Neural progenitor cell (in vitro differentiated cells): ENCODE results near the gene GABRB2. TPM values are rescaled to one million over a fixed set of nuclear protein-coding genes. Genes with fewer than 3 reads are reported as not detected.

Experiments used
- DNase-seq: peaks from one replicate; pipeline ENCODE4 v3.0.0-alpha.2; 2016; ENCODE audit warnings: low spot score
- H2AFZ ChIP-seq: fragments of 200-600 bp; sonication (generic); replicated peaks from 2 replicates; pipeline ENCODE4 v1.6.1; 2016; ENCODE audit warnings: antibody characterized with exemption
- H3F3A ChIP-seq: fragments of 200-600 bp; sonication (generic); 2 replicates; pipeline ENCODE4 v1.6.1; 2016; ENCODE audit warnings: antibody characterized with exemption, low read depth
- H3K27ac ChIP-seq: fragments of 200-600 bp; sonication (generic); 2 replicates; pipeline ENCODE4 v1.5.1; 2016; ENCODE audit warnings: mild to moderate bottlenecking
- H3K27me3 ChIP-seq: fragments of 200-600 bp; sonication (generic); 2 replicates; pipeline ENCODE4 v1.6.1; 2016; ENCODE audit warnings: mild to moderate bottlenecking, moderate library complexity
- H3K36me3 ChIP-seq: fragments of 200-600 bp; sonication (generic); 2 replicates; pipeline ENCODE4 v1.5.1; 2016
- H3K4me1 ChIP-seq: fragments of 200-600 bp; sonication (generic); 2 replicates; pipeline ENCODE4 v1.6.1; 2016; ENCODE audit warnings: mixed run types
- H3K4me2 ChIP-seq: fragments of 200-600 bp; sonication (generic); 2 replicates; pipeline ENCODE4 v1.6.1; 2016
- H3K4me3 ChIP-seq: fragments of 200-600 bp; sonication (generic); 2 replicates; pipeline ENCODE4 v1.5.1; 2016
- H3K79me2 ChIP-seq: fragments of 200-600 bp; sonication (generic); 2 replicates; pipeline ENCODE4 v1.6.1; 2016; ENCODE audit warnings: low read depth
- H3K9ac ChIP-seq: fragments of 200-600 bp; sonication (generic); 2 replicates; pipeline ENCODE4 v1.6.1; 2016
- H3K9me3 ChIP-seq: fragments of 200-600 bp; sonication (generic); 2 replicates; pipeline ENCODE4 v1.5.1; 2016; ENCODE audit warnings: low read depth
- H4K20me1 ChIP-seq: fragments of 200-600 bp; sonication (generic); 2 replicates; pipeline ENCODE4 v1.6.1; 2016; ENCODE audit warnings: low read depth
- H3K27ac Mint-ChIP-seq: 3 replicates; pipeline ENCODE4 v1.8.0; 2021; ENCODE audit warnings: mixed read lengths
- H3K27me3 Mint-ChIP-seq: 2 replicates; pipeline ENCODE4 v1.8.0; 2022; ENCODE audit warnings: low read depth, mild to moderate bottlenecking, inconsistent platforms, moderate library complexity, mixed read lengths; ENCODE audit not compliant: insufficient read depth
- H3K36me3 Mint-ChIP-seq: 3 replicates; pipeline ENCODE4 v1.8.0; 2021; ENCODE audit warnings: mixed read lengths
- H3K4me1 Mint-ChIP-seq: 3 replicates; pipeline ENCODE4 v1.8.0; 2021; ENCODE audit warnings: mixed read lengths
- H3K4me3 Mint-ChIP-seq: 3 replicates; pipeline ENCODE4 v1.8.0; 2021; ENCODE audit warnings: mild to moderate bottlenecking, moderate library complexity, mixed read lengths
- H3K9me3 Mint-ChIP-seq: 3 replicates; pipeline ENCODE4 v1.8.0; 2020; ENCODE audit warnings: mixed read lengths
- EZH2 ChIP-seq: fragments of 200-600 bp; sonication (generic); IDR thresholded peaks from 2 replicates; pipeline ENCODE4 v1.6.1; 2017; ENCODE audit warnings: antibody characterized with exemption, mild to moderate bottlenecking, moderate library complexity
- EZH2phosphoT487 ChIP-seq: fragments of 200-600 bp; sonication (generic); IDR thresholded peaks from 2 replicates; pipeline ENCODE4 v1.6.1; 2017; ENCODE audit warnings: antibody characterized with exemption
- total RNA-seq: library from RNA; depleted of rRNA; stranded (reverse); fragments of >200 nt; gene quantifications from 2 replicates; pipeline ENCODE4 v1.2.3, GENCODE V29; 2015; ENCODE audit warnings: low replicate concordance
- TF ChIP-seq, protein P1 (sequence below): fragments of 200-600 bp; sonication (generic); IDR thresholded peaks from 2 replicates; pipeline ENCODE4 v1.5.1; 2017; ENCODE audit warnings: antibody characterized with exemption, mild to moderate bottlenecking

Gene GABRB2
- total RNA-seq, 1 donor from 2014 or later: 0.58 TPM

DNA sequence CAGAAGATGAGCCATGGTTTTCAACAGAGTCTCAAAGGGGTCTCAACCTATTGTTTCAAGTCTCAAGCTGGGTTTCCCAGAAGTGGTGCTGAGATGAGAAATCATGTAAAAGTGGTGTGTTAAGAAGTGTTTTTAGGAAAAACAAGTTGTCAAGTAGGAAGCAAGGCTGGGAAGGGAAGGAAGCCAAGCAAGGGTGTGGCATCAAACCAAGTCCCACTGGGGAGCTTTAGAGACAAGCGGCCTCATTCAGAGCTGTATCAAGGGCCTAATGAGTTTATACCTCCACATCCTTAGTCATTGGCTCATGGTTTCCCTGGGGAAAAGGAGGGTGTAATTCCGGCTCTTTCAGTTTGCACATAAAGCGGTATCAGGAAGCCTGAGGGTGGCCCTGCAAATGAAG lies 26.4 kb upstream of the GABRB2 start:
- no peak overlapping the region for H2AFZ ChIP-seq
- DNase-seq: no peak
- Mint-ChIP-seq H3K36me3 (no peaks in the 10 kb centered on the region), H3K27me3 (no peaks in the 10 kb centered on the region), H3K4me3 (no peak overlapping the region), H3K4me1 (peaks cover 6% of the 10 kb centered on the region), H3K9me3 (no peaks in the 10 kb centered on the region), H3K27ac (no peak overlapping the region)
- H3K9ac ChIP-seq: no peak overlapping the region
- H3K9me3 ChIP-seq: no peaks in the 10 kb centered on the region
- no peaks in the 10 kb centered on the region for H3K36me3 ChIP-seq
- H3K79me2 ChIP-seq: no peaks in the 10 kb centered on the region
- H3K4me1 ChIP-seq: no peaks in the 10 kb centered on the region
- H3K4me3 ChIP-seq: no peak overlapping the region
- H4K20me1 ChIP-seq: no peaks in the 10 kb centered on the region
- no peak overlapping the region for H3K4me2 ChIP-seq
- no peak overlapping the region for H3K27ac ChIP-seq
- no peaks in the 10 kb centered on the region for H3K27me3 ChIP-seq
- TF ChIP-seq, protein P1, sequence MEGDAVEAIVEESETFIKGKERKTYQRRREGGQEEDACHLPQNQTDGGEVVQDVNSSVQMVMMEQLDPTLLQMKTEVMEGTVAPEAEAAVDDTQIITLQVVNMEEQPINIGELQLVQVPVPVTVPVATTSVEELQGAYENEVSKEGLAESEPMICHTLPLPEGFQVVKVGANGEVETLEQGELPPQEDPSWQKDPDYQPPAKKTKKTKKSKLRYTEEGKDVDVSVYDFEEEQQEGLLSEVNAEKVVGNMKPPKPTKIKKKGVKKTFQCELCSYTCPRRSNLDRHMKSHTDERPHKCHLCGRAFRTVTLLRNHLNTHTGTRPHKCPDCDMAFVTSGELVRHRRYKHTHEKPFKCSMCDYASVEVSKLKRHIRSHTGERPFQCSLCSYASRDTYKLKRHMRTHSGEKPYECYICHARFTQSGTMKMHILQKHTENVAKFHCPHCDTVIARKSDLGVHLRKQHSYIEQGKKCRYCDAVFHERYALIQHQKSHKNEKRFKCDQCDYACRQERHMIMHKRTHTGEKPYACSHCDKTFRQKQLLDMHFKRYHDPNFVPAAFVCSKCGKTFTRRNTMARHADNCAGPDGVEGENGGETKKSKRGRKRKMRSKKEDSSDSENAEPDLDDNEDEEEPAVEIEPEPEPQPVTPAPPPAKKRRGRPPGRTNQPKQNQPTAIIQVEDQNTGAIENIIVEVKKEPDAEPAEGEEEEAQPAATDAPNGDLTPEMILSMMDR: no peak
- no peak for TF ChIP-seq EZH2
- TF ChIP-seq EZH2phosphoT487: no peak
- H3F3A ChIP-seq: no peaks in the 10 kb centered on the region

DNA sequence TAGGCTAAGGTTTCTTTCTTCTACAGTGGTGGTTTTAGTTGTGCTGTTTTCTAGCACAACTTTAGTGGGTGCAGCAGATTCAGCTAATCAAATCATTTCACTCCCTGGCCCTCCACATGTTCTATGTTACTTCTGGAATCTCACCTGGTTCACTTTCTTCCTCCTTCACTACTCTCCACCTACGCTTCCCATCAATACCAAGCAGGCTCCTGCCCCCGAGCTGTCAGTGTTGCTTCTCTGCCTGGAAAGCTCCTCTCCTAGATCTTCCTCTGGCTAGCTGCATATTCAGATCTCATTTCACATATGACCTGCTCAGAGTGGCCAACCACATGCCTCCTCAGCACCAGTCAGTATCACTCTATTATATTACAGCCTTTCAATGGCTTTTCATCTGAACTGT lies 19.6 kb upstream of the GABRB2 start:
- no peak overlapping the region for H3K27ac ChIP-seq
- H3K36me3 ChIP-seq: no peaks in the 10 kb centered on the region
- H3K4me2 ChIP-seq: no peak overlapping the region
- no peaks in the 10 kb centered on the region for H3K4me1 ChIP-seq
- no peaks in the 10 kb centered on the region for H3K79me2 ChIP-seq
- H4K20me1 ChIP-seq: no peaks in the 10 kb centered on the region
- no peaks in the 10 kb centered on the region for H3K9me3 Mint-ChIP-seq
- no peaks in the 10 kb centered on the region for H3F3A ChIP-seq
- no peaks in the 10 kb centered on the region for H3K27me3 ChIP-seq
- H2AFZ ChIP-seq: no peak overlapping the region
- no peaks in the 10 kb centered on the region for H3K9me3 ChIP-seq
- no peak for DNase-seq
- H3K36me3 Mint-ChIP-seq: no peaks in the 10 kb centered on the region
- H3K4me3 Mint-ChIP-seq: no peak overlapping the region
- TF ChIP-seq, protein P1: no peak
- no peak for TF ChIP-seq EZH2
- TF ChIP-seq EZH2phosphoT487: no peak
- H3K4me1 Mint-ChIP-seq: peaks cover 11% of the 10 kb centered on the region
- H3K9ac ChIP-seq: no peak overlapping the region
- H3K27ac Mint-ChIP-seq: no peak overlapping the region
- no peak overlapping the region for H3K4me3 ChIP-seq
- peaks cover 5% of the 10 kb centered on the region for H3K27me3 Mint-ChIP-seq

DNA sequence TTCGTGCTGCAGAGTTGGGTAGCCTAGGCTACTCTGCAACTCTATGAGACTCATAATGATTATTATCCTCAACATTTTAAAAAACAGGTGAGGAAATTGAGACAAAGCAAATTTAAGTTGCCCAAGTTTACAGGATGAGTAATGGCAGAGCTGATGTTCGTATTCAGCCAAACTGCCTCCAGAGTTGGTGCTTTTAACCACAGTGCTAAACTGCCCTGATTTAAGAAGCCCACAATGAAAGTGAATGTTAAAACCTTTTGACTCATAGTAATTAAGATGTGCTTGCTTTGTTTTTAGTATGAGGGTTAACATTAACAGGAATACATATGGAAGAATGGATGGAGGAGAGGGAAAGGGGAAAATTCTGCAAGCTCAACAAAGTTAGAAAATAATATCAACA lies 15.9 kb upstream of the GABRB2 start:
- no peaks in the 10 kb centered on the region for H3K36me3 Mint-ChIP-seq
- H2AFZ ChIP-seq: no peak overlapping the region
- H3K36me3 ChIP-seq: no peaks in the 10 kb centered on the region
- H3K4me2 ChIP-seq: no peak overlapping the region
- no peaks in the 10 kb centered on the region for H3K27me3 ChIP-seq
- peaks cover 8% of the 10 kb centered on the region for H3K4me1 Mint-ChIP-seq
- H3K4me3 ChIP-seq: no peak overlapping the region
- no peak for DNase-seq
- no peaks in the 10 kb centered on the region for H3K79me2 ChIP-seq
- H3F3A ChIP-seq: no peaks in the 10 kb centered on the region
- no peak overlapping the region for H3K27ac Mint-ChIP-seq
- no peaks in the 10 kb centered on the region for H3K4me1 ChIP-seq
- H3K9me3 ChIP-seq: no peaks in the 10 kb centered on the region
- H3K27me3 Mint-ChIP-seq: peaks cover 5% of the 10 kb centered on the region
- H3K27ac ChIP-seq: no peak overlapping the region
- no peak overlapping the region for H3K4me3 Mint-ChIP-seq
- no peak overlapping the region for H3K9ac ChIP-seq
- TF ChIP-seq, protein P1: no peak
- TF ChIP-seq EZH2 (no peak), EZH2phosphoT487 (no peak)
- H4K20me1 ChIP-seq: no peaks in the 10 kb centered on the region
- no peaks in the 10 kb centered on the region for H3K9me3 Mint-ChIP-seq

DNA sequence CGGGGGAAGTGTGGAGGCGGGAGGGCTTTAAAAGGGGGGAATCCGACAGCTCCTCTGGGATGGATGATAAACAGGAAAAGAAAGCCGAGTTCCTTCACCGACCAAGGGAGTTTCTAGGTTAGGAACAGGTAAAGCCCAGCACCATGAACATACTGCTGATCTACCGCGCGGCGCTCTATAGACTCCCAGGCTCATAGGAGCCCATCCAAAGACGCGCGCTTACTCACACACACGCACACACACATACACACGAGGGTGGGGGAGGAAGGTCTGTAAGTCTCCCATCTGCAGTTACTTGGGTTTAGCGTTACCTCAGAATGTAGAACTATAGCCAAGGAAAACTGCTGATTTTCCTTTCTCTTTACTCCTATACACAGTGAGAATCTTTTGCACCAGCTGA lies 2.6 kb upstream of the GABRB2 start:
- Mint-ChIP-seq H3K4me3 (peak overlapping the region; percentile 83), H3K27ac (no peak overlapping the region), H3K4me1 (peaks cover 21% of the 10 kb centered on the region), H3K27me3 (peaks cover 42% of the 10 kb centered on the region), H3K36me3 (no peaks in the 10 kb centered on the region), H3K9me3 (peaks cover 7% of the 10 kb centered on the region)
- Histone ChIP-seq H3K4me3 (peak overlapping the region; percentile 79), H4K20me1 (peaks cover 4% of the 10 kb centered on the region), H3K4me2 (peak overlapping the region; percentile 100), H3K4me1 (peaks cover 7% of the 10 kb centered on the region), H3K27me3 (peaks cover 73% of the 10 kb centered on the region), H3F3A (peaks cover 13% of the 10 kb centered on the region), H2AFZ (peak overlapping the region; percentile 29), H3K9ac (no peak overlapping the region), H3K79me2 (no peaks in the 10 kb centered on the region), H3K36me3 (no peaks in the 10 kb centered on the region), H3K9me3 (no peaks in the 10 kb centered on the region), H3K27ac (no peak overlapping the region)
- peak; percentile 58 for DNase-seq
- TF ChIP-seq EZH2phosphoT487: no peak
- no peak for TF ChIP-seq EZH2
- TF ChIP-seq, protein P1: no peak
